ENCODE results near the gene SUGCT.
"Not testable (repeated sequence)": the region's sequence is repeated elsewhere in the genome, so short reads cannot be mapped to it uniquely, and the experiment has no call there.

SUGCT gene

GRCh38 chr7:40598915-40599314 lies 464.1 kb downstream of the SUGCT start:
- Mint-ChIP-seq H3K27me3 (ENCODE audit: low read depth, poor library complexity) (peaks cover 2% of the 10 kb centered on the region), H3K27ac (peak overlapping the region; percentile 20), H3K36me3 (ENCODE audit: low read depth) (no peaks in the 10 kb centered on the region)

GRCh38 chr7:40599836-40600235 lies 465.0 kb downstream of the SUGCT start:
- no peak for TF ChIP-seq CTCF (IDR thresholded peaks at IDR 0.05)
- H3K4me1 Mint-ChIP-seq = peaks cover 8% of the 10 kb centered on the region
- H3K9me3 Mint-ChIP-seq = peaks cover 15% of the 10 kb centered on the region
- no peak overlapping the region for H3K27ac Mint-ChIP-seq
- no peak for DNase-seq
- H3K4me3 Mint-ChIP-seq = no peak overlapping the region
- no peaks in the 10 kb centered on the region for H3K36me3 Mint-ChIP-seq (ENCODE audit: low read depth)
- H3K27me3 Mint-ChIP-seq (ENCODE audit: low read depth, poor library complexity) = peaks cover 2% of the 10 kb centered on the region

More at GRCh38 chr7:40598915-40599314, 464.1 kb downstream of the SUGCT start:
- Mint-ChIP-seq H3K4me3 (no peak overlapping the region), H3K9me3 (peaks cover 18% of the 10 kb centered on the region), H3K4me1 (no peaks in the 10 kb centered on the region)
- DNase-seq = no peak
- TF ChIP-seq CTCF (IDR thresholded peaks at IDR 0.05) = no peak

- peaks cover 15% of the 10 kb centered on the region for H3K9me3 Mint-ChIP-seq
- H3K27me3 Mint-ChIP-seq (ENCODE audit: low read depth, poor library complexity); H3K36me3 Mint-ChIP-seq (ENCODE audit: low read depth); DNase-seq; H3K27ac Mint-ChIP-seq; H3K4me1 Mint-ChIP-seq; H3K4me3 Mint-ChIP-seq: not testable (repeated sequence)
Observed at GRCh38 chr7:40602351-40602750, 467.5 kb downstream of the SUGCT start.

GRCh38 chr7:40604601-40605438 lies 470.0 kb downstream of the SUGCT start:
- Mint-ChIP-seq H3K27me3 (ENCODE audit: low read depth, poor library complexity) (peaks cover 2% of the 10 kb centered on the region), H3K36me3 (ENCODE audit: low read depth) (no peaks in the 10 kb centered on the region), H3K4me3 (no peak overlapping the region), H3K27ac (peak overlapping the region; percentile 43), H3K4me1 (peaks cover 10% of the 10 kb centered on the region), H3K9me3 (peaks cover 15% of the 10 kb centered on the region)
- peak; percentile 67 for TF ChIP-seq CTCF (IDR thresholded peaks at IDR 0.05)
- peak; percentile 65 for DNase-seq

- H3K4me1 Mint-ChIP-seq = peaks cover 10% of the 10 kb centered on the region
- H3K27me3 Mint-ChIP-seq (ENCODE audit: low read depth, poor library complexity) = peaks cover 6% of the 10 kb centered on the region
- H3K27ac Mint-ChIP-seq = no peak overlapping the region
- H3K9me3 Mint-ChIP-seq = no peaks in the 10 kb centered on the region
- H3K4me3 Mint-ChIP-seq = no peak overlapping the region
- no peak for DNase-seq
- no peak for TF ChIP-seq CTCF (IDR thresholded peaks at IDR 0.05)
- no peaks in the 10 kb centered on the region for H3K36me3 Mint-ChIP-seq (ENCODE audit: low read depth)
Observed at GRCh38 chr7:40608321-40609075, 473.7 kb downstream of the SUGCT start.

GRCh38 chr7:40610461-40610860 lies 475.7 kb downstream of the SUGCT start:
- Mint-ChIP-seq H3K4me1 (no peaks in the 10 kb centered on the region), H3K4me3 (no peak overlapping the region), H3K36me3 (ENCODE audit: low read depth) (no peaks in the 10 kb centered on the region), H3K9me3 (no peaks in the 10 kb centered on the region), H3K27me3 (ENCODE audit: low read depth, poor library complexity) (peaks cover 6% of the 10 kb centered on the region), H3K27ac (no peak overlapping the region)
- DNase-seq = no peak
- TF ChIP-seq CTCF (IDR thresholded peaks at IDR 0.05) = no peak
